NB4 (cell line): ENCODE data around the gene DDX11.
"Not testable (repeated sequence)": the region's sequence is repeated elsewhere in the genome, so short reads cannot be mapped to it uniquely, and the experiment has no call there.

Experiments
- MAX ChIP-seq: IDR thresholded peaks from 2 replicates; pipeline ENCODE4 v1.6.1; 2011; ENCODE audit warnings: low read depth, low read length
- MYC ChIP-seq: IDR thresholded peaks from 2 replicates; pipeline ENCODE4 v1.6.1; 2011; ENCODE audit warnings: low read depth, low read length
- POLR2A ChIP-seq: IDR thresholded peaks from 2 replicates; pipeline ENCODE4 v1.6.1; 2011; ENCODE audit warnings: mild to moderate bottlenecking; ENCODE audit not compliant: insufficient read length; ENCODE audit errors: extremely low read depth
- TF ChIP-seq, protein P1 (sequence below): IDR thresholded peaks from one replicate; pipeline ENCODE4 v1.5.1; 2012; ENCODE audit warnings: low read depth, low read length

- TF ChIP-seq, protein P1, sequence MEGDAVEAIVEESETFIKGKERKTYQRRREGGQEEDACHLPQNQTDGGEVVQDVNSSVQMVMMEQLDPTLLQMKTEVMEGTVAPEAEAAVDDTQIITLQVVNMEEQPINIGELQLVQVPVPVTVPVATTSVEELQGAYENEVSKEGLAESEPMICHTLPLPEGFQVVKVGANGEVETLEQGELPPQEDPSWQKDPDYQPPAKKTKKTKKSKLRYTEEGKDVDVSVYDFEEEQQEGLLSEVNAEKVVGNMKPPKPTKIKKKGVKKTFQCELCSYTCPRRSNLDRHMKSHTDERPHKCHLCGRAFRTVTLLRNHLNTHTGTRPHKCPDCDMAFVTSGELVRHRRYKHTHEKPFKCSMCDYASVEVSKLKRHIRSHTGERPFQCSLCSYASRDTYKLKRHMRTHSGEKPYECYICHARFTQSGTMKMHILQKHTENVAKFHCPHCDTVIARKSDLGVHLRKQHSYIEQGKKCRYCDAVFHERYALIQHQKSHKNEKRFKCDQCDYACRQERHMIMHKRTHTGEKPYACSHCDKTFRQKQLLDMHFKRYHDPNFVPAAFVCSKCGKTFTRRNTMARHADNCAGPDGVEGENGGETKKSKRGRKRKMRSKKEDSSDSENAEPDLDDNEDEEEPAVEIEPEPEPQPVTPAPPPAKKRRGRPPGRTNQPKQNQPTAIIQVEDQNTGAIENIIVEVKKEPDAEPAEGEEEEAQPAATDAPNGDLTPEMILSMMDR, result not testable (repeated sequence)
- not testable (repeated sequence) for TF ChIP-seq POLR2A, MAX, MYC
Observed at GRCh38 chr12:31100503-31101208, 27.0 kb downstream of the DDX11 start.
